Endothelial cell of umbilical vein (primary cell): ENCODE data around the gene C5orf24.

ENCODE experiments used
- POLR2A ChIP-seq: IDR thresholded peaks from 2 replicates; pipeline ENCODE4 v1.6.1; 2012; ENCODE audit warnings: low read depth, mild to moderate bottlenecking, control low read depth, low read length
- POLR2AphosphoS5 ChIP-seq: IDR thresholded peaks from 2 replicates; pipeline ENCODE4 v1.6.1; 2012; ENCODE audit warnings: low read depth, mild to moderate bottlenecking, control low read depth, low read length, moderate library complexity; ENCODE audit not compliant: insufficient read depth
- TF ChIP-seq, protein P1 (sequence below), 2 donors: IDR thresholded peaks; 1 replicate in 1 of 2; 2 replicates in 1 of 2; pipeline ENCODE4 v1.5.1; 2011; ENCODE audit warnings: low read length in 2 of 2, mild to moderate bottlenecking in 2 of 2, moderate library complexity in 2 of 2, control low read depth in 1 of 2, inconsistent platforms in 1 of 2, low read depth in 1 of 2; ENCODE audit not compliant: insufficient read depth in 1 of 2; ENCODE audit errors: extremely low read depth in 1 of 2
- TF ChIP-seq, protein P2 (sequence below): IDR thresholded peaks from 2 replicates; pipeline ENCODE4 v1.6.1; 2011; ENCODE audit not compliant: insufficient read depth, insufficient read length

DNA sequence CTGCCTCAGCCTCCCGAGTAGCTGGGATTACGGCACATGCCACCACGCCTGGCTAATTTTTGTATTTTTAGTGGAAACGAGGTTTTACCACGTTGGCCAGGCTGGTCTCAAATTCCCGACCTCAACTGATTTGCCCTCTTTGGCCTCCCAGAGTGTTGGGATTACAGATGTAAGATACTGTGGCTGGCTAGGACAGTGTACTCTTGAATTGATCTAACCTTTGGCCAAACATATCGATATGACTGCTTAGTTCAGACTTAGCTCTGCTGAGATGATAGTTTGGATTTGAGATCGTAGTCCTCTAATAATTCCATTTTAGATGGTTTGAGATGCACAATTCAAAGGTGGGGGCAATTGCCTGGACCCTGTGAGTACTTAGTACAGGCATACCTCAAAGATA is 43.6 kb downstream of the C5orf24 start:
- TF ChIP-seq, protein P1, sequence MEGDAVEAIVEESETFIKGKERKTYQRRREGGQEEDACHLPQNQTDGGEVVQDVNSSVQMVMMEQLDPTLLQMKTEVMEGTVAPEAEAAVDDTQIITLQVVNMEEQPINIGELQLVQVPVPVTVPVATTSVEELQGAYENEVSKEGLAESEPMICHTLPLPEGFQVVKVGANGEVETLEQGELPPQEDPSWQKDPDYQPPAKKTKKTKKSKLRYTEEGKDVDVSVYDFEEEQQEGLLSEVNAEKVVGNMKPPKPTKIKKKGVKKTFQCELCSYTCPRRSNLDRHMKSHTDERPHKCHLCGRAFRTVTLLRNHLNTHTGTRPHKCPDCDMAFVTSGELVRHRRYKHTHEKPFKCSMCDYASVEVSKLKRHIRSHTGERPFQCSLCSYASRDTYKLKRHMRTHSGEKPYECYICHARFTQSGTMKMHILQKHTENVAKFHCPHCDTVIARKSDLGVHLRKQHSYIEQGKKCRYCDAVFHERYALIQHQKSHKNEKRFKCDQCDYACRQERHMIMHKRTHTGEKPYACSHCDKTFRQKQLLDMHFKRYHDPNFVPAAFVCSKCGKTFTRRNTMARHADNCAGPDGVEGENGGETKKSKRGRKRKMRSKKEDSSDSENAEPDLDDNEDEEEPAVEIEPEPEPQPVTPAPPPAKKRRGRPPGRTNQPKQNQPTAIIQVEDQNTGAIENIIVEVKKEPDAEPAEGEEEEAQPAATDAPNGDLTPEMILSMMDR (IDR thresholded peaks at IDR 0.05; ENCODE audit: extremely low read depth in 1 of 2, insufficient read depth in 1 of 2, low read depth in 1 of 2, low read length in 2 of 2) = no peak
- TF ChIP-seq POLR2A = no peak
- no peak for TF ChIP-seq POLR2AphosphoS5
- TF ChIP-seq, protein P2, sequence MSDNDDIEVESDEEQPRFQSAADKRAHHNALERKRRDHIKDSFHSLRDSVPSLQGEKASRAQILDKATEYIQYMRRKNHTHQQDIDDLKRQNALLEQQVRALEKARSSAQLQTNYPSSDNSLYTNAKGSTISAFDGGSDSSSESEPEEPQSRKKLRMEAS = no peak
